Activated T-cell treated with anti-CD3 and anti-CD28 coated beads, Interleukin-2, amount 50 U/mL, for 1 hour (primary cell): Measurements from ENCODE around the gene ADCY1.
"Not testable (repeated sequence)": the region's sequence is repeated elsewhere in the genome, so short reads cannot be mapped to it uniquely, and the experiment has no call there.

Source experiments
- DNase-seq: peaks from one replicate; pipeline ENCODE4 v3.0.0-alpha.2; 2020

The ADCY1 gene

GRCh38 chr7:45715471-45716352 is 141.5 kb downstream of the ADCY1 start:
- no peak for DNase-seq

- DNase-seq, result no peak
These were observed 142.4 kb downstream of the ADCY1 start for GRCh38 chr7:45716380-45717203.

- no peak for DNase-seq
These were observed 143.5 kb downstream of the ADCY1 start for GRCh38 chr7:45717537-45718235.

- DNase-seq, result no peak
These were observed 144.5 kb downstream of the ADCY1 start for GRCh38 chr7:45718464-45719330.

- DNase-seq, result no peak
These were observed 146.8 kb downstream of the ADCY1 start for GRCh38 chr7:45720989-45721388.

- DNase-seq, result no peak
These were observed 147.8 kb downstream of the ADCY1 start for GRCh38 chr7:45721686-45722598.

GRCh38 chr7:45725231-45725630 is 151.1 kb downstream of the ADCY1 start:
- not testable (repeated sequence) for DNase-seq

- DNase-seq, result no peak
These were observed 152.7 kb downstream of the ADCY1 start for GRCh38 chr7:45726883-45727282.

GRCh38 chr7:45731692-45732443 is 157.7 kb downstream of the ADCY1 start:
- not testable (repeated sequence) for DNase-seq

DNA sequence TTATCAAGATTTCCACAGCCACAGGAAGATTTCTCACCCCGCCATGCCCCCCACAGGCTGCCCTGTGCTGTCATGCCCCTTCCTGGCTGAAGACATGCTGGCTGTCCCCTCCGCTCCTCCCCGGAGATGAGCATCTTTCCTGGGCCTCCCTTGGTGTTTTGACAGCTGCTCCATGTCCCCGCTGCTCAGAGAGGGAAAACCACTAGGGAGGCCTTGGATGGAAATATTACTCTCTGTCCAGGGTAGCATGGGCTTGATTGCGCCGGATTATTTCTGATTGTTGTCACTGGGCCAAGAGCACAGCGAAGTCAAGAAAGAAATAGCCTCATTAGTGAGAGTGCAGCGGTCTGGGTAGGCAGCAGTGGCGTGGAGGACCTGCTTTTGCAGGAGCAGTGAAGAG is 164.8 kb downstream of the ADCY1 start:
- not testable (repeated sequence) for DNase-seq

- not testable (repeated sequence) for DNase-seq
These were observed 166.4 kb downstream of the ADCY1 start for GRCh38 chr7:45740573-45740972.

DNA sequence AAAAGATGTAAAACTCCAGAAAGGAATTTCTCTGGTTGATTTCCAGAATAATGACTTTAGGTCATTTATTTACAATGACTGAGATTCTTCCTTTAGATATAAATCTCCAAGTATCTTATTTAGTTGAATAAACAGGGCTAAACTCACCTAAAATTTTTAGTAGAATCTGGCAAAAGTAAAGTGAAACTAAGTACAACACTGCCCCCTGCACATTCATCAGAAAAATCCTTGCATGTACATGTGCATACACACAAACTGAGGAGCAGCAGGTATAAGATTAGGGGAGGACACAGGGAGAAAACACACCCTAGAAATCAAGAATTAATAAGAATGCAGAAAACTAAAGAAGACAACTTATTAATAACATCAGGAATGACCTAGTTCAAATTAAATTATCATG is 174.8 kb downstream of the ADCY1 start:
- not testable (repeated sequence) for DNase-seq

- DNase-seq, result not testable (repeated sequence)
These were observed 177.2 kb downstream of the ADCY1 start for GRCh38 chr7:45751352-45751751.

- not testable (repeated sequence) for DNase-seq
These were observed 182.2 kb downstream of the ADCY1 start for GRCh38 chr7:45756333-45756732.

GRCh38 chr7:45756757-45757156 is 182.6 kb downstream of the ADCY1 start:
- DNase-seq, result not testable (repeated sequence)

DNA sequence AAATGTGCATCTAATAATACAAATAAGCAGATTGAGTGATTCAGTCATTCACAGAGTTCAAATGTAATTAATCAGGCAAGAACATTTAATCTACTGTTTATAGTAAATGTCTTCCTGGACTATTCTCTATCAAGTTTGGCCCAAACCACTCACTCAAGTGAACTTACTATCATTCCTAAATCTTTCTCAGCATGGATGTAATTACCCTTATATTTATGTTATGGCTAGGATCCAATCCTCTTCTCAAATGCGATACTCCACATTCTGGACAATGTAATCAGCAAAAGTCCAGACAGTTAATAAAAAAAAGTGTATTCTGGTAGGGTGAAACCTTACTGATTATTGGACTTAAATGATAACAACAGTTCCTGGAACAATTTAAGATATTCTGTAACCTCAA is 185.3 kb downstream of the ADCY1 start:
- DNase-seq, result not testable (repeated sequence)

- DNase-seq, result not testable (repeated sequence)
These were observed 187.5 kb downstream of the ADCY1 start for GRCh38 chr7:45761545-45762205.

GRCh38 chr7:45762225-45762994 is 188.2 kb downstream of the ADCY1 start:
- DNase-seq, result not testable (repeated sequence)
